Tibial nerve (tissue), 3 donors: Measurements from ENCODE around the gene ZNF133.

ENCODE experiments used
- CTCF ChIP-seq, 5 experiments: fragments of 200-600 bp in 3 of 5; fragments of 450-650 bp in 2 of 5; sonication (generic) in 3 of 5; IDR thresholded peaks; one replicate each; pipeline ENCODE4 v1.5.1; 2016 to 2019; ENCODE audit warnings: antibody characterized with exemption in 5 of 5, mild to moderate bottlenecking in 3 of 5, moderate library complexity in 2 of 5
- POLR2A ChIP-seq, 2 donors: fragments of 450-650 bp; IDR thresholded peaks; one replicate each; pipeline ENCODE4 v1.6.1; 2017; ENCODE audit warnings: antibody characterized with exemption in 2 of 2, mild to moderate bottlenecking in 2 of 2, moderate library complexity in 2 of 2

GRCh38 chr20:18316166-18316565 lies 27.8 kb downstream of the ZNF133 start:
- TF ChIP-seq CTCF (IDR thresholded peaks at IDR 0.05) = no peak
- no peak for TF ChIP-seq POLR2A (IDR thresholded peaks at IDR 0.05)
